GM12864 (cell line): ENCODE results near the gene FHOD3.
"Not testable (repeated sequence)": the region's sequence is repeated elsewhere in the genome, so short reads cannot be mapped to it uniquely, and the experiment has no call there.

Experiments
- DNase-seq: peaks from one replicate; pipeline ENCODE4 v3.0.0-alpha.2; 2011; ENCODE audit warnings: low read depth
- H3K4me3 ChIP-seq: 2 replicates; pipeline ENCODE4 v1.5.1; 2011; ENCODE audit warnings: mild to moderate bottlenecking, low read depth, low read length, control low read depth
- CTCF ChIP-seq: IDR thresholded peaks from 2 replicates; pipeline ENCODE4 v1.5.1; 2011; ENCODE audit warnings: low read depth, mild to moderate bottlenecking, moderate library complexity, low read length, control low read depth, inconsistent platforms; ENCODE audit errors: missing control alignments

FHOD3 gene

DNA sequence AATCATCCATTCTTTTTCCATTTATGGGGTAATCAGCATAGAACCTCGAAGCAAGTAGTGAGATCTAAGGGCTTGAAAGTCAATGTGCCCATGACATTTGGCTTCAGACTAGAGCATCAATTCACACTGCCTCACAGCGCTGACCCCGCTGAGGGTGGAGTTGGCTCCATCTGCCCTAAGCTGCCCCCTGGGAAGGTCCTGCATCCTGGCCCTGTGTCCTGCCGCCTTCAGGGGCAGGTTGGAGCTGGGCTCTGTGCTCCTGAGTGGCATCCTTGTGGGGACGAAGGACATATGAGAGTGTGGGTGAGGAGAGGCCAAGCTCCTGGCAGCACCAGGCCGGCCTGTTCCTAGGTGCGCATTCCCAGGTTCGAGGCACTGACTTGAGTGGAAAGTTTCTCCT, 249.4 kb downstream of the FHOD3 start:
- no peak for TF ChIP-seq CTCF
- DNase-seq = no peak
- H3K4me3 ChIP-seq = no peak overlapping the region

- no peak for TF ChIP-seq CTCF
- DNase-seq = no peak
- H3K4me3 ChIP-seq = no peak overlapping the region
These were observed 250.0 kb downstream of the FHOD3 start for GRCh38 chr18:36547544-36547943.

GRCh38 chr18:36551274-36551673, 253.8 kb downstream of the FHOD3 start:
- DNase-seq, H3K4me3 ChIP-seq: not testable (repeated sequence)

DNA sequence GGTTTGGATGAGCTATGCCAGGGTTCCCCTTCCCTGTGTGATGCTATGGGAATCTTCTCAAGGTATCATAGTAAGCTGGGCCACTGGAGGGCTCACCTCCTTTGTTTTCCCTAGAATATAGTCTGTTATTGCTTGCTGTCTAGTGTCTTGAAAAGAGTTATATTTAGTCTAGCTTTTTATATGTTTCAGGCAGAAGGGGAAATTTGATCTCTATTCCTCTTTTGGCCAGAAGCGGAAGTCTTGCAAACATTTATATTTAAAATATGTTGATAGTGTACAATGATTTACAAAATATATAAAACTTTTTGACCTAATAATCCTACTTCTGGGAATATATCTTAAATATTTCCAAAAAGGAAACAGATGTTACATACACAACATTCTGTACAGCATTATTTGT, 260.7 kb downstream of the FHOD3 start:
- TF ChIP-seq CTCF = no peak

DNA sequence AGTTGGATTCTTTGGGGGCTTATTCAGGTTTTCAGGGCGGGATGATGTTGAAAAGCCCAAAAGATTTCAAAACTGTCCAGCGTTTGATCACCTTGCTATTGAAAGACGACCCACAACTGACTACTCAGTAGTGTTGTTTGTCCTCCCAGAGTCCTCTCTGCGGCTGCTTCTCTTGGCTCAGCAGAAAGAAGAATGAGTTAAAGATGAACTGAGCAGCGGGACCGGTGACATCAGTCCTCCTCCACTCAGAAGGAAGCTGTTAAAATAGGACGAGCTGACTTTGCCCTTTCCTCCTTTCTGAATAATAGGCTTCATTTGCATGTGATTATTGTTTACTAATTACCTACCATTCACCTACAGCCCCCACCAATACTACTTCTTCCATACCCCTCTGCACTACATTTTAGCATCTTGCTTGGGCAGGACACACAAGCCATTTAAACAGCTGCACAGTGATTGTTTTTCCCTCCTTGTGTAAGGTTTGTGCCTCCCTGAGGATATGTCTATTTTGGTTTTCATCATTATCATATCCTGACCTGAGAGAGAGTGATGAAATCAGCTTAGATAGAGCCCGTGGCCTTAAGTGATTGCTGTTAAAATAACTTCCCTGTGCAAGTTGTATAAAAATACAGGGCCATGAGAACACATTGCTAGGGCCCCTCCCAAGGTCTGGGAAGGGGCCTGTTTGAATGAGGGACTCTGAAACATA, 261.8 kb downstream of the FHOD3 start:
- DNase-seq = no peak
- TF ChIP-seq CTCF = no peak
- no peak overlapping the region for H3K4me3 ChIP-seq

More for the DNA sequence above, 260.7 kb downstream of the FHOD3 start:
- no peak for DNase-seq
- no peak overlapping the region for H3K4me3 ChIP-seq

DNA sequence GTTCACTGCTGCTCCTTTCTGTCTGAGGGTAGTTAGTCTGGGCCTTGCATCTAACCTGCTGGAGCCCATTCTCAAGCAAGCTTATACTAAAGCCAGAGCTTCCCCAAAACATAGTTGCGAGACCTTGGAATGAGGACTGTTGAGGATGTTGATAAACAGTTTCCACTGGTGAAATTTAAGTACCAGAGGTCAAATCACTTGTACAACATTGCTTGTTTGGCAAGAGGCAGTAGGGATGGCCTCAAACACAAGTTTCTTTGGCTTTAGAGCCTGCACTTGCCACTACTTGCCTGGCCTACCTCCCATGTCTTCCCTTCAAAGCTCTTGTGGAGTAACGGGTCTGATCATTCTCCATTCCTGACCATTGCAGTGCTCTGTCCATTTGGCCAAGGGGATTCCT, 262.7 kb downstream of the FHOD3 start:
- no peak for TF ChIP-seq CTCF
- no peak overlapping the region for H3K4me3 ChIP-seq
- DNase-seq = no peak

DNA sequence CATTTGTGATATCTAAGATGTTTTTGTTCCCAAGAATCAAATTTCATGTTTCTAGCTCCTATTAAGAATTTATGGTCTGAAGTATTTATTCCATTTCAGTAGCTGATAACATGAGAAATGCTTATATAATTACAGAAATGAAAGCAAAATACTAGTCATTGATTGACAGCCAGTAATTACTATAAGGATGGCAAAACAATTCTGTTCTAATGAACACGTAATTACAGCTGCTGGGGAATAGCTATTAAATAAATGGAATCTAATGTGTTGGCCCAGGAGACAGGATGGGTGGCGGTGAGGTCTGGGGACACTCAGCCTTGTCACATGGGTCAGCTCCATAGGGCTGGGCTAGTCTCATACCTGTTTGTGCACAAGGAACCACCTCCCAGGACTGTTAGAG, 263.5 kb downstream of the FHOD3 start:
- H3K4me3 ChIP-seq = no peak overlapping the region
- no peak for TF ChIP-seq CTCF
- no peak for DNase-seq
